Measurements from ENCODE around the gene MKRN2. TPM values are rescaled to one million over a fixed set of nuclear protein-coding genes. Genes with fewer than 3 reads are reported as not detected.

MKRN2 gene
- total RNA-seq, 1 experiment from 2014 or later, result 27.9 TPM

DNA sequence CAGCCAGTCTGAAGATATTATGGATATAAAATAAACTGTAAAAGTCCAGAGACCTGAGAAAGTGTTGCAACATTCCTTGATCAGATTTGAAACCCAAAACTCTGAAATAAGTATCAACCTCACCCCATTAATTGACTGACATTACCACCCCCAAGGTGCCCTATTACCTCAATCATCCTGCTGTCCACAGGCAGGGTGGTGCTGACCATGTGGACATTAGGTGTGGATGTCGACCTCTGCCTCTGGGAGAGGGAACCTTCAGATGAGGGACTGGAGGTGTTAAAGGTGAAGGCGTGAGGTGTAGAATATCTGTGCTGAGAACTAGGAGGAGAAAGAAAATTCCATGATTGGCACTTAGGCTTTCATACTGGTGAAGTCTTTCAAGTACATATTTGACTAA lies 47.1 kb downstream of the MKRN2 start:
- POLR2A ChIA-PET, result no interaction called here
- Histone ChIP-seq H4K20me1 (ENCODE audit: insufficient read depth) (no peaks in the 10 kb centered on the region), H3K4me1 (ENCODE audit: control insufficient read depth in 1 of 2, insufficient read depth in 2 of 2, low read length in 2 of 2) (no peaks in the 10 kb centered on the region), H3K9me2 (ENCODE audit: insufficient read depth) (no peaks in the 10 kb centered on the region), H2AFZ (ENCODE audit: low read depth, low read length, poor library complexity, severe bottlenecking) (no peak overlapping the region), H3K79me2 (ENCODE audit: insufficient read depth, low read length) (peaks cover 3% of the 10 kb centered on the region), H3K9ac (ENCODE audit: low read length) (no peak overlapping the region), H3K27me3 (ENCODE audit: insufficient read depth, low read length) (no peaks in the 10 kb centered on the region), H3K36me3 (ENCODE audit: control insufficient read depth in 1 of 2, insufficient read depth in 2 of 2, low read length in 2 of 2) (peaks cover 27 to 37% of the 10 kb centered on the region in 2 experiments; a peak in 3 of 4 replicates), H3K4me2 (ENCODE audit: low read length) (no peak overlapping the region), H3K4me3 (replicated peaks in 1 of 2; ENCODE audit: low read depth in 1 of 2, low read length in 2 of 2) (no peak overlapping the region), H3K9me3 (ENCODE audit: control insufficient read depth in 1 of 2, insufficient read depth in 1 of 2, low read depth in 1 of 2, low read length in 2 of 2) (no peaks in the 10 kb centered on the region), H3K27ac (ENCODE audit: low read depth, low read length) (no peak overlapping the region)
- intact Hi-C loops (cut with micrococcal nuclease), result no loop called here
- no TSS peak for BruUV-seq (replicated peaks)
- ATAC-seq (no peak), DNase-seq (ENCODE audit: low read depth, low spot score) (no peak)
- TF ChIP-seq, protein P1, sequence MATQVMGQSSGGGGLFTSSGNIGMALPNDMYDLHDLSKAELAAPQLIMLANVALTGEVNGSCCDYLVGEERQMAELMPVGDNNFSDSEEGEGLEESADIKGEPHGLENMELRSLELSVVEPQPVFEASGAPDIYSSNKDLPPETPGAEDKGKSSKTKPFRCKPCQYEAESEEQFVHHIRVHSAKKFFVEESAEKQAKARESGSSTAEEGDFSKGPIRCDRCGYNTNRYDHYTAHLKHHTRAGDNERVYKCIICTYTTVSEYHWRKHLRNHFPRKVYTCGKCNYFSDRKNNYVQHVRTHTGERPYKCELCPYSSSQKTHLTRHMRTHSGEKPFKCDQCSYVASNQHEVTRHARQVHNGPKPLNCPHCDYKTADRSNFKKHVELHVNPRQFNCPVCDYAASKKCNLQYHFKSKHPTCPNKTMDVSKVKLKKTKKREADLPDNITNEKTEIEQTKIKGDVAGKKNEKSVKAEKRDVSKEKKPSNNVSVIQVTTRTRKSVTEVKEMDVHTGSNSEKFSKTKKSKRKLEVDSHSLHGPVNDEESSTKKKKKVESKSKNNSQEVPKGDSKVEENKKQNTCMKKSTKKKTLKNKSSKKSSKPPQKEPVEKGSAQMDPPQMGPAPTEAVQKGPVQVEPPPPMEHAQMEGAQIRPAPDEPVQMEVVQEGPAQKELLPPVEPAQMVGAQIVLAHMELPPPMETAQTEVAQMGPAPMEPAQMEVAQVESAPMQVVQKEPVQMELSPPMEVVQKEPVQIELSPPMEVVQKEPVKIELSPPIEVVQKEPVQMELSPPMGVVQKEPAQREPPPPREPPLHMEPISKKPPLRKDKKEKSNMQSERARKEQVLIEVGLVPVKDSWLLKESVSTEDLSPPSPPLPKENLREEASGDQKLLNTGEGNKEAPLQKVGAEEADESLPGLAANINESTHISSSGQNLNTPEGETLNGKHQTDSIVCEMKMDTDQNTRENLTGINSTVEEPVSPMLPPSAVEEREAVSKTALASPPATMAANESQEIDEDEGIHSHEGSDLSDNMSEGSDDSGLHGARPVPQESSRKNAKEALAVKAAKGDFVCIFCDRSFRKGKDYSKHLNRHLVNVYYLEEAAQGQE (IDR thresholded peaks at IDR 0.05; ENCODE audit: low read depth), result peak; percentile 50
- TF ChIP-seq, protein P2, sequence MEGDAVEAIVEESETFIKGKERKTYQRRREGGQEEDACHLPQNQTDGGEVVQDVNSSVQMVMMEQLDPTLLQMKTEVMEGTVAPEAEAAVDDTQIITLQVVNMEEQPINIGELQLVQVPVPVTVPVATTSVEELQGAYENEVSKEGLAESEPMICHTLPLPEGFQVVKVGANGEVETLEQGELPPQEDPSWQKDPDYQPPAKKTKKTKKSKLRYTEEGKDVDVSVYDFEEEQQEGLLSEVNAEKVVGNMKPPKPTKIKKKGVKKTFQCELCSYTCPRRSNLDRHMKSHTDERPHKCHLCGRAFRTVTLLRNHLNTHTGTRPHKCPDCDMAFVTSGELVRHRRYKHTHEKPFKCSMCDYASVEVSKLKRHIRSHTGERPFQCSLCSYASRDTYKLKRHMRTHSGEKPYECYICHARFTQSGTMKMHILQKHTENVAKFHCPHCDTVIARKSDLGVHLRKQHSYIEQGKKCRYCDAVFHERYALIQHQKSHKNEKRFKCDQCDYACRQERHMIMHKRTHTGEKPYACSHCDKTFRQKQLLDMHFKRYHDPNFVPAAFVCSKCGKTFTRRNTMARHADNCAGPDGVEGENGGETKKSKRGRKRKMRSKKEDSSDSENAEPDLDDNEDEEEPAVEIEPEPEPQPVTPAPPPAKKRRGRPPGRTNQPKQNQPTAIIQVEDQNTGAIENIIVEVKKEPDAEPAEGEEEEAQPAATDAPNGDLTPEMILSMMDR (IDR thresholded peaks at IDR 0.05 in 2 of 3, conservative IDR thresholded peaks at IDR 0.05 in 1 of 3; ENCODE audit: borderline replicate concordance in 1 of 3, insufficient read depth in 1 of 3, low read depth in 2 of 3, low read length in 2 of 3), result no peak
- CTCF ChIA-PET, result no interaction called here
- RAD21 ChIA-PET (ENCODE audit: low non-redundant PET in 1 of 2, low total read pairs in 2 of 2, uncharacterized antibody in 2 of 2, unreplicated experiment in 2 of 2), result no interaction called here

DNA sequence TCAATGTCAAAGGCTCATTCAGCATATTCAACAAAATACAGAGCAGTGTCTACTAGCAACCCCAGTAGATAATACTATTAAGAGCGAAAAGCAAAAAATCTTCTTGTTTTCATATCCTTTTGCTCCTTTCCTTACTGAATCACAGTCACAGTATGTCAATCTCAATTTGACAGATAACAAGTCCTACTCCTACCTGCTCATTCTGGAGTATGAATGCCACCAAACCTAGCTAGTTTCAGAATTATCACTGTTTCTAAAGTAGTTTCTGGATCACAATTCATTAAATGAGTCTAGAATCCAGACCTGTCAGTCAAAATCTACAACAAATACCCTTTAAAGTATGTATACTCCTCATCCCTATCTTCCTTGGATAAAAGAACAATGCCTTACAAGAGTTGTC lies 51.5 kb downstream of the MKRN2 start:
- POLR2A ChIA-PET, result no interaction called here

More for the DNA sequence above, 51.5 kb downstream of the MKRN2 start:
- Histone ChIP-seq H3K4me1 (ENCODE audit: control insufficient read depth in 1 of 2, insufficient read depth in 2 of 2, low read length in 2 of 2) (no peaks in the 10 kb centered on the region), H3K4me2 (ENCODE audit: low read length) (no peak overlapping the region), H3K79me2 (ENCODE audit: insufficient read depth, low read length) (peaks cover 32% of the 10 kb centered on the region), H2AFZ (ENCODE audit: low read depth, low read length, poor library complexity, severe bottlenecking) (no peak overlapping the region), H3K9me3 (ENCODE audit: control insufficient read depth in 1 of 2, insufficient read depth in 1 of 2, low read depth in 1 of 2, low read length in 2 of 2) (no peaks in the 10 kb centered on the region), H3K36me3 (ENCODE audit: control insufficient read depth in 1 of 2, insufficient read depth in 2 of 2, low read length in 2 of 2) (peaks cover 20 to 27% of the 10 kb centered on the region in 2 experiments), H3K27me3 (ENCODE audit: insufficient read depth, low read length) (no peaks in the 10 kb centered on the region), H3K9me2 (ENCODE audit: insufficient read depth) (no peaks in the 10 kb centered on the region), H3K4me3 (replicated peaks in 1 of 2; ENCODE audit: low read depth in 1 of 2, low read length in 2 of 2) (no peak overlapping the region), H4K20me1 (ENCODE audit: insufficient read depth) (no peaks in the 10 kb centered on the region; the same call in 1 of the 2 replicates), H3K9ac (ENCODE audit: low read length) (no peak overlapping the region), H3K27ac (ENCODE audit: low read depth, low read length) (no peak overlapping the region)
- CTCF ChIA-PET, result no interaction called here
- DNase-seq (ENCODE audit: low read depth, low spot score), result no peak
- RAD21 ChIA-PET (ENCODE audit: low non-redundant PET in 1 of 2, low total read pairs in 2 of 2, uncharacterized antibody in 2 of 2, unreplicated experiment in 2 of 2), result no interaction called here
- TF ChIP-seq TCF7L2 (IDR thresholded peaks at IDR 0.05; ENCODE audit: borderline replicate concordance, extremely low read depth, insufficient read depth, insufficient read length) (no peak), JUND (IDR thresholded peaks at IDR 0.05) (no peak), SRF (IDR thresholded peaks at IDR 0.05; ENCODE audit: low read depth) (no peak), ZNF274 (IDR thresholded peaks at IDR 0.05; ENCODE audit: low read depth, low read length) (no peak), FOSL1 (IDR thresholded peaks at IDR 0.05; ENCODE audit: low read depth) (no peak), CEBPB (IDR thresholded peaks at IDR 0.05; ENCODE audit: low read depth) (no peak), RAD21 (IDR thresholded peaks at IDR 0.05; ENCODE audit: low read depth) (no peak), EZH2phosphoT487 (IDR thresholded peaks at IDR 0.05; ENCODE audit: borderline replicate concordance) (no peak), YY1 (IDR thresholded peaks at IDR 0.05; ENCODE audit: extremely low read depth, insufficient replicate concordance, low read depth, low read length) (no peak), EZH2 (IDR thresholded peaks at IDR 0.05) (no peak)
- TF ChIP-seq, protein P2 (IDR thresholded peaks at IDR 0.05 in 2 of 3, conservative IDR thresholded peaks at IDR 0.05 in 1 of 3; ENCODE audit: borderline replicate concordance in 1 of 3, insufficient read depth in 1 of 3, low read depth in 2 of 3, low read length in 2 of 3), result no peak
- intact Hi-C loops (cut with micrococcal nuclease), result no loop called here
- no peak for ATAC-seq
- no TSS peak for BruUV-seq (replicated peaks)

Data from HCT116 (cell line).